ENCODE results near the gene NCKAP5. TPM values are rescaled to one million over a fixed set of nuclear protein-coding genes. Genes with fewer than 3 reads are reported as not detected.

NCKAP5 gene
- total RNA-seq, 4 donors from 2014 or later: 0.55 to 6.6 (median 3.3) TPM; not detected in 1

GRCh38 chr2:132871831-132872230, 696.4 kb downstream of the NCKAP5 start:
- no peaks in the 10 kb centered on the region for H3K9me3 ChIP-seq
- DNase-seq: no peak
- no peaks in the 10 kb centered on the region for H3K27me3 ChIP-seq
- no peak for TF ChIP-seq CTCF (IDR thresholded peaks at IDR 0.05)
- TF ChIP-seq POLR2A (IDR thresholded peaks at IDR 0.05): no peak
- H3K4me1 ChIP-seq: no peaks in the 10 kb centered on the region
- H3K4me3 ChIP-seq: no peak overlapping the region
- intact Hi-C loops (cut with DNase I; ENCODE audit: low total_unique reads): no loop called here
- no peaks in the 10 kb centered on the region for H3K36me3 ChIP-seq
- H3K27ac ChIP-seq: no peak overlapping the region

GRCh38 chr2:132863961-132864360, 704.3 kb downstream of the NCKAP5 start:
- TF ChIP-seq CTCF (IDR thresholded peaks at IDR 0.05) (no peak), POLR2A (IDR thresholded peaks at IDR 0.05) (no peak)
- intact Hi-C loops (cut with DNase I; ENCODE audit: low total_unique reads): no loop called here
- Histone ChIP-seq H3K4me1 (no peaks in the 10 kb centered on the region), H3K27ac (no peak overlapping the region), H3K27me3 (no peaks in the 10 kb centered on the region), H3K36me3 (no peaks in the 10 kb centered on the region), H3K4me3 (no peak overlapping the region), H3K9me3 (no peaks in the 10 kb centered on the region)
- no peak for DNase-seq

GRCh38 chr2:132860220-132860619, 708.0 kb downstream of the NCKAP5 start:
- H3K27me3 ChIP-seq: no peaks in the 10 kb centered on the region
- H3K4me1 ChIP-seq: no peaks in the 10 kb centered on the region
- intact Hi-C loops (cut with DNase I; ENCODE audit: low total_unique reads): no loop called here
- no peak overlapping the region for H3K27ac ChIP-seq
- no peak overlapping the region for H3K4me3 ChIP-seq
- H3K36me3 ChIP-seq: no peaks in the 10 kb centered on the region
- DNase-seq: no peak
- TF ChIP-seq CTCF (IDR thresholded peaks at IDR 0.05): no peak
- TF ChIP-seq POLR2A (IDR thresholded peaks at IDR 0.05): no peak
- no peaks in the 10 kb centered on the region for H3K9me3 ChIP-seq

GRCh38 chr2:132859590-132859989, 708.7 kb downstream of the NCKAP5 start:
- no peaks in the 10 kb centered on the region for H3K9me3 ChIP-seq
- TF ChIP-seq POLR2A (IDR thresholded peaks at IDR 0.05) (no peak), CTCF (IDR thresholded peaks at IDR 0.05) (no peak)
- intact Hi-C loops (cut with DNase I; ENCODE audit: low total_unique reads): no loop called here

GRCh38 chr2:132857319-132857718, 710.9 kb downstream of the NCKAP5 start:
- no peak overlapping the region for H3K4me3 ChIP-seq
- intact Hi-C loops (cut with DNase I; ENCODE audit: low total_unique reads): no loop called here
- H3K27ac ChIP-seq: no peak overlapping the region
- no peaks in the 10 kb centered on the region for H3K27me3 ChIP-seq
- no peaks in the 10 kb centered on the region for H3K4me1 ChIP-seq
- no peaks in the 10 kb centered on the region for H3K9me3 ChIP-seq
- no peak for DNase-seq
- no peak for TF ChIP-seq CTCF (IDR thresholded peaks at IDR 0.05)
- TF ChIP-seq POLR2A (IDR thresholded peaks at IDR 0.05): no peak
- no peaks in the 10 kb centered on the region for H3K36me3 ChIP-seq

More at GRCh38 chr2:132859590-132859989, 708.7 kb downstream of the NCKAP5 start:
- DNase-seq: no peak
- H3K36me3 ChIP-seq: no peaks in the 10 kb centered on the region
- no peak overlapping the region for H3K4me3 ChIP-seq
- H3K27me3 ChIP-seq: no peaks in the 10 kb centered on the region
- no peak overlapping the region for H3K27ac ChIP-seq
- no peaks in the 10 kb centered on the region for H3K4me1 ChIP-seq
